ENCODE measurements around the gene IPO11. TPM values are rescaled to one million over a fixed set of nuclear protein-coding genes. Genes with fewer than 3 reads are reported as not detected.

Gene IPO11
- total RNA-seq, 1 donor from 2014 or later: 20.2 TPM

- Mint-ChIP-seq H3K27me3 (ENCODE audit: low read depth) (no peaks in the 10 kb centered on the region), H3K9me3 (ENCODE audit: low read depth) (no peaks in the 10 kb centered on the region), H3K36me3 (ENCODE audit: low read depth) (peaks cover 5% of the 10 kb centered on the region), H3K4me3 (ENCODE audit: unreplicated experiment) (no peak overlapping the region), H3K27ac (ENCODE audit: unreplicated experiment) (no peak overlapping the region), H3K4me1 (ENCODE audit: low read depth) (no peaks in the 10 kb centered on the region)
- TF ChIP-seq, protein P1, sequence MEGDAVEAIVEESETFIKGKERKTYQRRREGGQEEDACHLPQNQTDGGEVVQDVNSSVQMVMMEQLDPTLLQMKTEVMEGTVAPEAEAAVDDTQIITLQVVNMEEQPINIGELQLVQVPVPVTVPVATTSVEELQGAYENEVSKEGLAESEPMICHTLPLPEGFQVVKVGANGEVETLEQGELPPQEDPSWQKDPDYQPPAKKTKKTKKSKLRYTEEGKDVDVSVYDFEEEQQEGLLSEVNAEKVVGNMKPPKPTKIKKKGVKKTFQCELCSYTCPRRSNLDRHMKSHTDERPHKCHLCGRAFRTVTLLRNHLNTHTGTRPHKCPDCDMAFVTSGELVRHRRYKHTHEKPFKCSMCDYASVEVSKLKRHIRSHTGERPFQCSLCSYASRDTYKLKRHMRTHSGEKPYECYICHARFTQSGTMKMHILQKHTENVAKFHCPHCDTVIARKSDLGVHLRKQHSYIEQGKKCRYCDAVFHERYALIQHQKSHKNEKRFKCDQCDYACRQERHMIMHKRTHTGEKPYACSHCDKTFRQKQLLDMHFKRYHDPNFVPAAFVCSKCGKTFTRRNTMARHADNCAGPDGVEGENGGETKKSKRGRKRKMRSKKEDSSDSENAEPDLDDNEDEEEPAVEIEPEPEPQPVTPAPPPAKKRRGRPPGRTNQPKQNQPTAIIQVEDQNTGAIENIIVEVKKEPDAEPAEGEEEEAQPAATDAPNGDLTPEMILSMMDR (IDR thresholded peaks at IDR 0.05): no peak
- no peak for DNase-seq (ENCODE audit: low spot score)
Measured at GRCh38 chr5:62588668-62589067, 176.1 kb downstream of the IPO11 start.

DNA sequence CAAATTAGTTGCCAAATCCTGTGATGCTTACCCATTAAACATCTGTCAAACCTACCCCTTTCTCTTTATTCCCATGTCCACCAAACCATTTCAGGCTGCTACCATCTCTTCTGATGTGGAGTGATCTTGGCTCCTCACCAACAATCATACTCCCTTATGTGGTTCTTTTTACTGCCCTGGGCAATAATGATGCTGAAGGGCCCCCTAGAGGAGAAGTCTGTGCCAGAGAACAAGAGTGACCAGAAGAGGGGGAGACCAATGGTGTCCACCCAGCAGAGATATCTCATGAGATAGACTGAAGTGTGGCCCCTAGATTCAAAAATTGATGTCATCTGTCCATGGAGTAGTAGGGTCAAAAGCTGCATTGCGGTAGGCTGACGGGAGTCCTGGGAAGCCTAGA is 176.9 kb downstream of the IPO11 start:
- Mint-ChIP-seq H3K36me3 (ENCODE audit: low read depth) (peaks cover 7% of the 10 kb centered on the region), H3K4me3 (ENCODE audit: unreplicated experiment) (no peak overlapping the region), H3K27ac (ENCODE audit: unreplicated experiment) (no peak overlapping the region), H3K27me3 (ENCODE audit: low read depth) (no peaks in the 10 kb centered on the region), H3K4me1 (ENCODE audit: low read depth) (no peaks in the 10 kb centered on the region), H3K9me3 (ENCODE audit: low read depth) (no peaks in the 10 kb centered on the region)
- DNase-seq (ENCODE audit: low spot score): no peak
- TF ChIP-seq, protein P1 (IDR thresholded peaks at IDR 0.05): no peak

- no peak for DNase-seq (ENCODE audit: low spot score)
- Mint-ChIP-seq H3K4me1 (ENCODE audit: low read depth) (no peaks in the 10 kb centered on the region), H3K36me3 (ENCODE audit: low read depth) (peaks cover 7% of the 10 kb centered on the region), H3K9me3 (ENCODE audit: low read depth) (no peaks in the 10 kb centered on the region), H3K27me3 (ENCODE audit: low read depth) (no peaks in the 10 kb centered on the region), H3K27ac (ENCODE audit: unreplicated experiment) (no peak overlapping the region), H3K4me3 (ENCODE audit: unreplicated experiment) (no peak overlapping the region)
- TF ChIP-seq, protein P1 (IDR thresholded peaks at IDR 0.05): no peak
Measured at GRCh38 chr5:62590387-62590786, 177.8 kb downstream of the IPO11 start.

DNA sequence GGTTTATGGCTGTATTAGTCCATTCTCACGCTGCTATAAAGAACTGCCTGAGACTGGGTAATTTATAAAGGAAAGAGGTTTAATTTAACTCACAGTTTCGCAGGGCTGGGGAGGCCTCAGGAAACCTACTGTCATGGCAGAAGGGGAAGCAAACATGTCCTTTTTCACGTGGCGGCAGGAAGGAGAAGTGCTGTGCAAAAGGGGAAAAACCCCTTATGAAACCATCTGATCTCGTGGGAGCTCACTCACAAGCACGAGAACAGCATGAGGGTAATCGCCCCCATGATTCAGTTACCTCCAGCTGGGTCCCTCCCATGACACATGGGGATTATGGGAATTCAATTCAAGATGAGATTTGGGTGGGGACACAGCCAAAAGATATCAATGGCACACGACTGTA is 180.0 kb downstream of the IPO11 start:
- H3K4me1 Mint-ChIP-seq (ENCODE audit: low read depth): peaks cover 8% of the 10 kb centered on the region
- H3K9me3 Mint-ChIP-seq (ENCODE audit: low read depth): no peaks in the 10 kb centered on the region
- no peaks in the 10 kb centered on the region for H3K27me3 Mint-ChIP-seq (ENCODE audit: low read depth)
- DNase-seq (ENCODE audit: low spot score): no peak
- TF ChIP-seq, protein P1 (IDR thresholded peaks at IDR 0.05): no peak
- H3K36me3 Mint-ChIP-seq (ENCODE audit: low read depth): peaks cover 7% of the 10 kb centered on the region
- no peak overlapping the region for H3K4me3 Mint-ChIP-seq (ENCODE audit: unreplicated experiment)
- no peak overlapping the region for H3K27ac Mint-ChIP-seq (ENCODE audit: unreplicated experiment)

DNA sequence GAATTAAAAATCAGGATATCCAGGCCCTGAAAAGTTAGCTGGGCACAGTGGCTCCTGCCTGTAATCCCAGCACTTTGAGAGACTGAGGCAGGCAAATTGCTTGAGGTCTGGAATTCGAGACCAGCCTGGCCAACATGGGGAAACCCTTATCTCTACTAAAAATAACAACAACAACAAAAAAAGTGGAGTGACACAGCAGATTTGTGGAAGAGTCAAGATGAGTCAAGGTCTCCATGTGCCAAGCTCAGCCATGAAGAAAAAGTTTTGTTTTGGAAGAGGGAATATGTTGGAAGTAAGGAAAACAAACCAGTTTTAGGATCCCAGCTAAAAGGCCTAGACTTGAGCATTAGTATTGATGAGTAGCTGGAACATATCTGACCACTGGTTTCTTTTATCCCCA is 180.8 kb downstream of the IPO11 start:
- peaks cover 8% of the 10 kb centered on the region for H3K4me1 Mint-ChIP-seq (ENCODE audit: low read depth)
- H3K27ac Mint-ChIP-seq (ENCODE audit: unreplicated experiment): no peak overlapping the region
- no peak for DNase-seq (ENCODE audit: low spot score)
- H3K27me3 Mint-ChIP-seq (ENCODE audit: low read depth): no peaks in the 10 kb centered on the region
- H3K36me3 Mint-ChIP-seq (ENCODE audit: low read depth): peaks cover 7% of the 10 kb centered on the region
- no peak overlapping the region for H3K4me3 Mint-ChIP-seq (ENCODE audit: unreplicated experiment)
- no peaks in the 10 kb centered on the region for H3K9me3 Mint-ChIP-seq (ENCODE audit: low read depth)
- TF ChIP-seq, protein P1 (IDR thresholded peaks at IDR 0.05): no peak

Data from chondrocyte (in vitro differentiated cells).